Omental fat pad (tissue), 4 donors: ENCODE results near the gene FAM124A. TPM values are rescaled to one million over a fixed set of nuclear protein-coding genes. Genes with fewer than 3 reads are reported as not detected.
A peak's percentile ranks its signal among the peaks of the same experiment; 100 is the strongest.

Source experiments
- ATAC-seq: fragments of 150-250 bp; one replicate; pipeline ENCODE4 v1.9.1; 2016; ENCODE audit warnings: mild to moderate bottlenecking, moderate library complexity; ENCODE audit not compliant: low FRiP score
- DNase-seq: peaks from one replicate; pipeline ENCODE4 v3.0.0-alpha.2; 2019; ENCODE audit warnings: low spot score
- CTCF ChIP-seq, 3 donors: fragments of 450-650 bp; IDR thresholded peaks; one replicate each; pipeline ENCODE4 v1.5.1; 2016 to 2017; ENCODE audit warnings: antibody characterized with exemption in 3 of 3, mild to moderate bottlenecking in 3 of 3, moderate library complexity in 2 of 3
- total RNA-seq, 4 donors: library from RNA; depleted of rRNA; stranded (reverse); fragments of >200 nt; gene quantifications; one replicate each; pipeline ENCODE4 v1.1.0, GENCODE V29; 2016

The FAM124A gene
- total RNA-seq, 4 donors from 2014 or later: 8.2 to 19.2 (median 13.2) TPM

- ATAC-seq (peak; percentile 40), DNase-seq (no peak)
- no peak for TF ChIP-seq CTCF (IDR thresholded peaks at IDR 0.05)
Observed at GRCh38 chr13:51240178-51240577, 18.0 kb downstream of the FAM124A start.

GRCh38 chr13:51240958-51241357 is 18.8 kb downstream of the FAM124A start:
- no peak for DNase-seq
- no peak for TF ChIP-seq CTCF (IDR thresholded peaks at IDR 0.05)
- ATAC-seq: peak; percentile 36

- peak; percentile 78 for ATAC-seq
- no peak for TF ChIP-seq CTCF (IDR thresholded peaks at IDR 0.05)
- no peak for DNase-seq
Observed at GRCh38 chr13:51241720-51242119, 19.5 kb downstream of the FAM124A start.

- ATAC-seq: no peak
- no peak for TF ChIP-seq CTCF (IDR thresholded peaks at IDR 0.05)
- no peak for DNase-seq
Observed at GRCh38 chr13:51243227-51243626, 21.0 kb downstream of the FAM124A start.

GRCh38 chr13:51243832-51244231 is 21.6 kb downstream of the FAM124A start:
- no peak for TF ChIP-seq CTCF (IDR thresholded peaks at IDR 0.05)
- ATAC-seq: no peak
- no peak for DNase-seq

GRCh38 chr13:51244637-51245405 is 22.6 kb downstream of the FAM124A start:
- DNase-seq (no peak), ATAC-seq (no peak)
- TF ChIP-seq CTCF (IDR thresholded peaks at IDR 0.05): no peak

GRCh38 chr13:51245583-51245982 is 23.4 kb downstream of the FAM124A start:
- ATAC-seq: no peak
- no peak for TF ChIP-seq CTCF (IDR thresholded peaks at IDR 0.05)
- DNase-seq: no peak
